HEK293 (cell line): Measurements from ENCODE around the gene NF2.

Source experiments
- CTCF ChIA-PET: fragments of 350-600 bp; formaldehyde crosslinking; extraction: SDS; loops from one replicate; lab custom pipeline; 2021; ENCODE audit warnings: antibody characterized with exemption; lab: Yijun Ruan, JAX
- POLR2A ChIA-PET: fragments of 300-600 bp; formaldehyde crosslinking; extraction: SDS; loops from one replicate; lab custom pipeline; 2020; ENCODE audit warnings: antibody characterized with exemption, inconsistent platforms; lab: Yijun Ruan, JAX
- H3K27ac ChIP-seq: fragments of 200-500 bp; sonication (Bioruptor generic); 2 replicates; pipeline ENCODE4 v1.5.1; 2014; ENCODE audit warnings: low read depth, low read length, control low read depth, inconsistent platforms; ENCODE audit errors: extremely low read depth
- H3K36me3 ChIP-seq, 2 experiments: fragments of 200-500 bp in 1 of 2; sonication (Bioruptor generic) in 1 of 2; 1 replicate in 1 of 2; 2 replicates in 1 of 2; pipeline ENCODE4 v1.5.1; 2014 to 2017; ENCODE audit warnings: inconsistent platforms in 2 of 2, low read length in 2 of 2; ENCODE audit not compliant: control insufficient read depth in 2 of 2, insufficient read depth in 1 of 2
- H3K4me1 ChIP-seq: fragments of 200-500 bp; sonication (Bioruptor generic); 2 replicates; pipeline ENCODE4 v1.5.1; 2014; ENCODE audit warnings: mild to moderate bottlenecking, low read length, inconsistent platforms; ENCODE audit not compliant: control insufficient read depth, insufficient read depth
- H3K4me3 ChIP-seq: 2 replicates; pipeline ENCODE4 v1.5.1; 2011; ENCODE audit warnings: low read depth, mild to moderate bottlenecking, control low read depth, low read length, moderate library complexity
- H3K9me3 ChIP-seq: fragments of 200-500 bp; sonication (Bioruptor generic); 2 replicates; pipeline ENCODE4 v1.5.1; 2014; ENCODE audit warnings: low read depth, low read length, inconsistent platforms; ENCODE audit not compliant: control insufficient read depth, insufficient read depth
- BCL11A ChIP-seq: fragments of 450-650 bp; formaldehyde crosslinking; IDR thresholded peaks from 2 replicates; pipeline ENCODE4 v1.5.1; 2016; ENCODE audit warnings: low read depth, missing biosample characterization, missing genetic modification characterization
- PATZ1 ChIP-seq: fragments of 450-650 bp; formaldehyde crosslinking; IDR thresholded peaks from 2 replicates; pipeline ENCODE4 v1.5.1; 2016; ENCODE audit warnings: missing biosample characterization, missing genetic modification characterization
- REST ChIP-seq: fragments of 450-650 bp; formaldehyde crosslinking; IDR thresholded peaks from 2 replicates; pipeline ENCODE4 v1.5.1; 2016; ENCODE audit warnings: missing biosample characterization, missing genetic modification characterization
- YY2 ChIP-seq: fragments of 450-650 bp; formaldehyde crosslinking; IDR thresholded peaks from 2 replicates; pipeline ENCODE4 v1.5.1; 2016; ENCODE audit warnings: missing biosample characterization, missing genetic modification characterization
- ZFHX2 ChIP-seq: fragments of 450-650 bp; formaldehyde crosslinking; conservative IDR thresholded peaks from 2 replicates; pipeline ENCODE4 v1.5.1; 2016; ENCODE audit warnings: missing biosample characterization, missing genetic modification characterization
- ZNF133 ChIP-seq: fragments of 450-650 bp; formaldehyde crosslinking; IDR thresholded peaks from 2 replicates; pipeline ENCODE4 v1.5.1; 2016; ENCODE audit warnings: missing biosample characterization, missing genetic modification characterization
- ZNF169 ChIP-seq: fragments of 450-650 bp; formaldehyde crosslinking; IDR thresholded peaks from 2 replicates; pipeline ENCODE4 v1.5.1; 2016; ENCODE audit warnings: missing biosample characterization, missing genetic modification characterization
- ZNF174 ChIP-seq: fragments of 450-650 bp; formaldehyde crosslinking; IDR thresholded peaks from 2 replicates; pipeline ENCODE4 v1.5.0; 2017; ENCODE audit warnings: missing biosample characterization, mild to moderate bottlenecking, missing genetic modification characterization
- ZNF202 ChIP-seq: fragments of 450-650 bp; formaldehyde crosslinking; IDR thresholded peaks from 2 replicates; pipeline ENCODE4 v1.5.1; 2016; ENCODE audit warnings: missing biosample characterization, missing genetic modification characterization, borderline replicate concordance
- ZNF23 ChIP-seq: fragments of 450-650 bp; formaldehyde crosslinking; IDR thresholded peaks from 2 replicates; pipeline ENCODE4 v1.5.1; 2016; ENCODE audit warnings: missing biosample characterization, missing genetic modification characterization, borderline replicate concordance
- ZNF26 ChIP-seq: fragments of 450-650 bp; formaldehyde crosslinking; IDR thresholded peaks from 2 replicates; pipeline ENCODE4 v1.5.1; 2016; ENCODE audit warnings: missing biosample characterization, missing genetic modification characterization
- ZNF366 ChIP-seq: fragments of 450-650 bp; formaldehyde crosslinking; conservative IDR thresholded peaks from 2 replicates; pipeline ENCODE4 v1.5.1; 2016; ENCODE audit warnings: missing biosample characterization, missing genetic modification characterization
- ZNF394 ChIP-seq: fragments of 450-650 bp; formaldehyde crosslinking; IDR thresholded peaks from 2 replicates; pipeline ENCODE4 v1.5.1; 2016; ENCODE audit warnings: missing biosample characterization, missing genetic modification characterization, mild to moderate bottlenecking, moderate library complexity, borderline replicate concordance
- ZNF404 ChIP-seq: fragments of 450-650 bp; formaldehyde crosslinking; IDR thresholded peaks from 2 replicates; pipeline ENCODE4 v1.5.1; 2017; ENCODE audit warnings: missing biosample characterization, missing genetic modification characterization
- ZNF560 ChIP-seq: fragments of 450-650 bp; formaldehyde crosslinking; IDR thresholded peaks from 2 replicates; pipeline ENCODE4 v1.5.1; 2017; ENCODE audit warnings: missing biosample characterization, missing genetic modification characterization, borderline replicate concordance
- ZNF585B ChIP-seq: fragments of 450-650 bp; formaldehyde crosslinking; IDR thresholded peaks from 2 replicates; pipeline ENCODE4 v1.5.1; 2016; ENCODE audit warnings: missing biosample characterization, missing genetic modification characterization
- ZNF704 ChIP-seq: fragments of 450-650 bp; formaldehyde crosslinking; IDR thresholded peaks from 2 replicates; pipeline ENCODE4 v1.5.1; 2016; ENCODE audit warnings: missing biosample characterization, missing genetic modification characterization
- ZNF791 ChIP-seq: fragments of 450-650 bp; formaldehyde crosslinking; IDR thresholded peaks from 2 replicates; pipeline ENCODE4 v1.5.1; 2016; ENCODE audit warnings: missing biosample characterization, missing genetic modification characterization
- ZNF843 ChIP-seq: fragments of 450-650 bp; formaldehyde crosslinking; IDR thresholded peaks from 2 replicates; pipeline ENCODE4 v1.5.1; 2016; ENCODE audit warnings: missing biosample characterization, missing genetic modification characterization
- TF ChIP-seq, protein P1 (sequence below): fragments of 450-650 bp; formaldehyde crosslinking; IDR thresholded peaks from 2 replicates; pipeline ENCODE4 v1.5.1; 2016; ENCODE audit warnings: missing biosample characterization, missing genetic modification characterization

The NF2 gene

GRCh38 chr22:29707471-29707870 is 104.0 kb downstream of the NF2 start:
- Histone ChIP-seq H3K4me3 (no peak overlapping the region), H3K36me3 (no peaks in the 10 kb centered on the region), H3K4me1 (peaks cover 8% of the 10 kb centered on the region), H3K27ac (no peak overlapping the region), H3K9me3 (no peaks in the 10 kb centered on the region)
- ChIA-PET CTCF (interaction anchor here (1.6 kb wide), 1 partner anchor 18 kb away, joined by 5 read pairs; no protein-coding TSS in a partner anchor), POLR2A (no interaction called here)
- no peak for TF ChIP-seq ZNF366 (tag by site-specific recombination)
- TF ChIP-seq ZNF26 (tag by site-specific recombination) = no peak
- TF ChIP-seq PATZ1 = no peak

- no peak overlapping the region for H3K27ac ChIP-seq
- no peak overlapping the region for H3K4me3 ChIP-seq
- no peaks in the 10 kb centered on the region for H3K4me1 ChIP-seq
- H3K9me3 ChIP-seq = no peaks in the 10 kb centered on the region
- TF ChIP-seq, protein P1, sequence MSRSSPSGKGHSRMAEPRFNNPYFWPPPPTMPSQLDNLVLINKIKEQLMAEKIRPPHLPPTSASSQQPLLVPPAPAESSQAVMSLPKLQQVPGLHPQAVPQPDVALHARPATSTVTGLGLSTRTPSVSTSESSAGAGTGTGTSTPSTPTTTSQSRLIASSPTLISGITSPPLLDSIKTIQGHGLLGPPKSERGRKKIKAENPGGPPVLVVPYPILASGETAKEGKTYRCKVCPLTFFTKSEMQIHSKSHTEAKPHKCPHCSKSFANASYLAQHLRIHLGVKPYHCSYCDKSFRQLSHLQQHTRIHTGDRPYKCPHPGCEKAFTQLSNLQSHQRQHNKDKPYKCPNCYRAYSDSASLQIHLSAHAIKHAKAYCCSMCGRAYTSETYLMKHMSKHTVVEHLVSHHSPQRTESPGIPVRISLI (tag by site-specific recombination) = no peak
- TF ChIP-seq ZNF585B (tag by site-specific recombination) = no peak
- no peak for TF ChIP-seq ZNF404 (tag by site-specific recombination)
- no peak for TF ChIP-seq BCL11A (tag by site-specific recombination)
- no peak for TF ChIP-seq ZNF560 (tag by site-specific recombination)
- TF ChIP-seq ZNF394 (tag by site-specific recombination) = no peak
- TF ChIP-seq ZNF202 = no peak
- no peak for TF ChIP-seq ZNF843 (tag by site-specific recombination)
- no peak for TF ChIP-seq ZNF174 (tag by site-specific recombination)
- TF ChIP-seq ZNF791 (tag by site-specific recombination) = no peak
- no peak for TF ChIP-seq ZNF169 (tag by site-specific recombination)
- no peak for TF ChIP-seq ZFHX2 (tag by site-specific recombination)
- TF ChIP-seq ZNF133 = no peak
- TF ChIP-seq ZNF23 = no peak
- TF ChIP-seq ZNF704 = no peak
- TF ChIP-seq YY2 (tag by site-specific recombination) = no peak
- TF ChIP-seq REST (tag by site-specific recombination) = no peak
- ChIA-PET CTCF (no interaction called here), POLR2A (no interaction called here)
- no peaks in the 10 kb centered on the region for H3K36me3 ChIP-seq
These were observed 106.8 kb downstream of the NF2 start for GRCh38 chr22:29710193-29710592.
